ENCODE results near the gene MYLK4. TPM values are rescaled to one million over a fixed set of nuclear protein-coding genes. Genes with fewer than 3 reads are reported as not detected.
A peak's percentile ranks its signal among the peaks of the same experiment; 100 is the strongest.

Gene MYLK4
- total RNA-seq, 1 donor from 2014 or later: 0.23 TPM

DNA sequence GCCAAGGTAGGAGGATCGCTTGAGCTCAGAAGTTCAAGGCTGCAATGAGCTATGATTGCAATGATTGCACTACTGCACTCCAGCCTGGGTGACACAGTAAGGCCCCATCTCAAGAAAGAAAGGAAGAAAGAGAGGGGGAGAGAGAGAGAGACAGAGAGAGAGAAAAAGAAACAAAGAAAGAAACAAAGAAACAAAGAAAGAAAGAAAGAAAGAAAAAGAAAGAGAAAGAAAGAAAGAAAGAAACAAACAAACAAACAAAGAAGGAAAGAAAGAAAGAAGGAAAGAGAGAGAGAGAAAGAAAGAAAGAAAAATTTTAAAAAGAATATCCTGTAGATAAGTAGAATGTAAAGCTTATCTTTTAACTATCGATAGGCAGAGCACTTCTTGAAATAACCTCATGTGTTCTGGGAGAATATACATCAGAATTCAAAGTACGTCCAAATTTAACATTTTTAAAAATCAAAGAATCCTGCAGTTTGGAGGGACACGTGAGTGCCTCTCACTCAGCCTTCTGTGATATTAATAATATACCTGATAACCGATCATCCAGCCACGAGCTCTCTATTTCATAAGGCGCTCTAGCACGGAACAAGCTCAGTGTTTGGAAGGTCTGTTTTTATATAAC is 25.2 kb downstream of the MYLK4 start:
- Mint-ChIP-seq H3K9me3 (ENCODE audit: unreplicated experiment) (peaks cover 6% of the 10 kb centered on the region), H3K27ac (ENCODE audit: unreplicated experiment) (no peak overlapping the region), H3K4me1 (ENCODE audit: low read depth, unreplicated experiment) (peaks cover 7% of the 10 kb centered on the region), H3K27me3 (ENCODE audit: low read depth, unreplicated experiment) (no peaks in the 10 kb centered on the region), H3K36me3 (ENCODE audit: low read depth, unreplicated experiment) (peaks cover 4% of the 10 kb centered on the region), H3K4me3 (ENCODE audit: unreplicated experiment) (no peak overlapping the region)
- no peaks in the 10 kb centered on the region for H4K20me1 ChIP-seq (ENCODE audit: insufficient read depth, low read length)
- H3K79me2 ChIP-seq (ENCODE audit: insufficient read depth, low read length): no peaks in the 10 kb centered on the region
- H3K4me1 ChIP-seq (ENCODE audit: insufficient read depth, low read length): peaks cover 6% of the 10 kb centered on the region
- no peak overlapping the region for H3K27ac ChIP-seq (ENCODE audit: low read depth, low read length)
- peak overlapping the region; percentile 67 for H2AFZ ChIP-seq (ENCODE audit: low read depth, low read length)
- TF ChIP-seq EZH2 (IDR thresholded peaks at IDR 0.05; ENCODE audit: insufficient read depth, low read length): no peak
- TF ChIP-seq, protein P1, sequence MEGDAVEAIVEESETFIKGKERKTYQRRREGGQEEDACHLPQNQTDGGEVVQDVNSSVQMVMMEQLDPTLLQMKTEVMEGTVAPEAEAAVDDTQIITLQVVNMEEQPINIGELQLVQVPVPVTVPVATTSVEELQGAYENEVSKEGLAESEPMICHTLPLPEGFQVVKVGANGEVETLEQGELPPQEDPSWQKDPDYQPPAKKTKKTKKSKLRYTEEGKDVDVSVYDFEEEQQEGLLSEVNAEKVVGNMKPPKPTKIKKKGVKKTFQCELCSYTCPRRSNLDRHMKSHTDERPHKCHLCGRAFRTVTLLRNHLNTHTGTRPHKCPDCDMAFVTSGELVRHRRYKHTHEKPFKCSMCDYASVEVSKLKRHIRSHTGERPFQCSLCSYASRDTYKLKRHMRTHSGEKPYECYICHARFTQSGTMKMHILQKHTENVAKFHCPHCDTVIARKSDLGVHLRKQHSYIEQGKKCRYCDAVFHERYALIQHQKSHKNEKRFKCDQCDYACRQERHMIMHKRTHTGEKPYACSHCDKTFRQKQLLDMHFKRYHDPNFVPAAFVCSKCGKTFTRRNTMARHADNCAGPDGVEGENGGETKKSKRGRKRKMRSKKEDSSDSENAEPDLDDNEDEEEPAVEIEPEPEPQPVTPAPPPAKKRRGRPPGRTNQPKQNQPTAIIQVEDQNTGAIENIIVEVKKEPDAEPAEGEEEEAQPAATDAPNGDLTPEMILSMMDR (IDR thresholded peaks at IDR 0.05; ENCODE audit: insufficient read depth, low read depth, low read length): no peak
- no peaks in the 10 kb centered on the region for H3K36me3 ChIP-seq (ENCODE audit: insufficient read depth, low read length)
- no peak overlapping the region for H3K9ac ChIP-seq (ENCODE audit: low read length)
- H3K4me3 ChIP-seq (ENCODE audit: insufficient read depth, low read depth, low read length): no peak overlapping the region
- H3K9me3 ChIP-seq (ENCODE audit: insufficient read depth, low read depth, low read length): no peaks in the 10 kb centered on the region
- no peak overlapping the region for H3K4me2 ChIP-seq (ENCODE audit: low read length)
- FAIRE-seq (no peak), DNase-seq (ENCODE audit: low read depth) (no peak)
- peaks cover 2% of the 10 kb centered on the region for H3K27me3 ChIP-seq (ENCODE audit: insufficient read depth, low read length)

DNA sequence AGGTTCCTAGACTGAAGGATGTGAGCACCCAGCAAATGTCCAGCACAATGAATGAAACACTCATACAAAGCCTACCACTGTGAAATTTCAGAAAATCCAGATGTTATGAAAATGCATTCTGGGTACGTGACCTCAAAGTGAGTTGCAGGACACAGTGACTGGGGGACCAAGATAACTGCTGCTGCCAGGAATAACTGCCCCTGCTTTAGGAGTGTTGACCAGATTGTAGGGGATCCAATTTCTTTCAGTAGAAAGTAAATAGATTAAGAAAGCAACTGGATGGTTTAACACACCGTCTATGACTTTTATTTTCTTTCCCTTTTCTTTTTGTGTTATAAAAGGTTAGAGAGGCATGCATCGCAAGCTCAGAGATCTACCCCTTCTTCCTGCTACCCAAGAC is 29.5 kb downstream of the MYLK4 start:
- Mint-ChIP-seq H3K27ac (ENCODE audit: unreplicated experiment) (peak overlapping the region; percentile 5), H3K4me1 (ENCODE audit: low read depth, unreplicated experiment) (peaks cover 16% of the 10 kb centered on the region), H3K36me3 (ENCODE audit: low read depth, unreplicated experiment) (peaks cover 4% of the 10 kb centered on the region), H3K27me3 (ENCODE audit: low read depth, unreplicated experiment) (no peaks in the 10 kb centered on the region), H3K9me3 (ENCODE audit: unreplicated experiment) (peaks cover 10% of the 10 kb centered on the region), H3K4me3 (ENCODE audit: unreplicated experiment) (no peak overlapping the region)
- Histone ChIP-seq H3K4me1 (ENCODE audit: insufficient read depth, low read length) (peaks cover 11% of the 10 kb centered on the region), H2AFZ (ENCODE audit: low read depth, low read length) (no peak overlapping the region), H3K36me3 (ENCODE audit: insufficient read depth, low read length) (no peaks in the 10 kb centered on the region), H3K4me3 (ENCODE audit: insufficient read depth, low read depth, low read length) (no peak overlapping the region), H4K20me1 (ENCODE audit: insufficient read depth, low read length) (no peaks in the 10 kb centered on the region), H3K79me2 (ENCODE audit: insufficient read depth, low read length) (no peaks in the 10 kb centered on the region), H3K27me3 (ENCODE audit: insufficient read depth, low read length) (peaks cover 2% of the 10 kb centered on the region), H3K9ac (ENCODE audit: low read length) (no peak overlapping the region), H3K27ac (ENCODE audit: low read depth, low read length) (no peak overlapping the region), H3K4me2 (ENCODE audit: low read length) (no peak overlapping the region), H3K9me3 (ENCODE audit: insufficient read depth, low read depth, low read length) (no peaks in the 10 kb centered on the region)
- FAIRE-seq: no peak
- no peak for TF ChIP-seq EZH2 (IDR thresholded peaks at IDR 0.05; ENCODE audit: insufficient read depth, low read length)
- TF ChIP-seq, protein P1 (IDR thresholded peaks at IDR 0.05; ENCODE audit: insufficient read depth, low read depth, low read length): no peak
- DNase-seq (ENCODE audit: low read depth): no peak

DNA sequence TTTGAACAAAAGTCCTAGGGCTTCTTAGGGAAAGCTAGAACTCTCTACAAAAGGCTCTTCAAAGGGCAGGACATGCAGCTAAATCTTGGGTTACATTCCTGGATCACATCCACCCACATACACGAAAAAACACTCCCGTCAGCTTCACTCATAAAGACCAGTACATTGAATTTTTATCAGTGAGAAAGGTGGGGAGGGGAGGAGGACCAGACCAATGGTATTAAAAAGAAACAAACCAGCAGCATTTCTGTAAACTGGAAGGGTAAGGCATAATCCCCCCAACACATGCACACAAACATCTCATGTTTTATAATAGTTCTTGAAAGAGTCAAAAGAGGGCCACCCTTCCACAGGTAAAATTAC is 31.6 kb downstream of the MYLK4 start:
- H3K4me1 Mint-ChIP-seq (ENCODE audit: low read depth, unreplicated experiment): peaks cover 16% of the 10 kb centered on the region
- no peak for DNase-seq (ENCODE audit: low read depth)
- H3K4me2 ChIP-seq (ENCODE audit: low read length): peak overlapping the region; percentile 25
- no peak overlapping the region for H3K27ac ChIP-seq (ENCODE audit: low read depth, low read length)
- no peaks in the 10 kb centered on the region for H3K79me2 ChIP-seq (ENCODE audit: insufficient read depth, low read length)
- H3K27me3 ChIP-seq (ENCODE audit: insufficient read depth, low read length): peaks cover 2% of the 10 kb centered on the region
- no peak for FAIRE-seq
- no peaks in the 10 kb centered on the region for H3K27me3 Mint-ChIP-seq (ENCODE audit: low read depth, unreplicated experiment)
- peaks cover 14% of the 10 kb centered on the region for H3K4me1 ChIP-seq (ENCODE audit: insufficient read depth, low read length)
- no peaks in the 10 kb centered on the region for H4K20me1 ChIP-seq (ENCODE audit: insufficient read depth, low read length)
- peaks cover 10% of the 10 kb centered on the region for H3K9me3 Mint-ChIP-seq (ENCODE audit: unreplicated experiment)
- H3K4me3 ChIP-seq (ENCODE audit: insufficient read depth, low read depth, low read length): no peak overlapping the region
- H2AFZ ChIP-seq (ENCODE audit: low read depth, low read length): no peak overlapping the region
- no peak overlapping the region for H3K4me3 Mint-ChIP-seq (ENCODE audit: unreplicated experiment)
- no peak overlapping the region for H3K27ac Mint-ChIP-seq (ENCODE audit: unreplicated experiment)
- peaks cover 4% of the 10 kb centered on the region for H3K36me3 Mint-ChIP-seq (ENCODE audit: low read depth, unreplicated experiment)
- no peaks in the 10 kb centered on the region for H3K36me3 ChIP-seq (ENCODE audit: insufficient read depth, low read length)
- TF ChIP-seq EZH2 (IDR thresholded peaks at IDR 0.05; ENCODE audit: insufficient read depth, low read length): no peak
- TF ChIP-seq, protein P1 (IDR thresholded peaks at IDR 0.05; ENCODE audit: insufficient read depth, low read depth, low read length): no peak
- no peaks in the 10 kb centered on the region for H3K9me3 ChIP-seq (ENCODE audit: insufficient read depth, low read depth, low read length)
- no peak overlapping the region for H3K9ac ChIP-seq (ENCODE audit: low read length)

Data from astrocyte (in vitro differentiated cells and primary cell).